Endothelial cell (in vitro differentiated cells): Measurements from ENCODE around the gene DNAJB4. TPM values are rescaled to one million over a fixed set of nuclear protein-coding genes. Genes with fewer than 3 reads are reported as not detected.

ENCODE experiments used
- DNase-seq: peaks from one replicate; pipeline ENCODE4 v3.0.0; 2021; ENCODE audit warnings: low spot score
- H3K27ac Mint-ChIP-seq: one replicate; pipeline ENCODE4 v1.8.0; 2021; ENCODE audit warnings: mixed read lengths, inconsistent platforms; ENCODE audit not compliant: unreplicated experiment
- H3K27me3 Mint-ChIP-seq: one replicate; pipeline ENCODE4 v1.8.0; 2021; ENCODE audit warnings: mild to moderate bottlenecking, moderate library complexity, mixed read lengths, inconsistent platforms; ENCODE audit not compliant: unreplicated experiment
- H3K36me3 Mint-ChIP-seq: one replicate; pipeline ENCODE4 v1.8.0; 2021; ENCODE audit warnings: mild to moderate bottlenecking, low read depth, mixed read lengths, inconsistent platforms; ENCODE audit not compliant: unreplicated experiment
- H3K4me1 Mint-ChIP-seq: one replicate; pipeline ENCODE4 v1.8.0; 2021; ENCODE audit warnings: mild to moderate bottlenecking, mixed read lengths, inconsistent platforms; ENCODE audit not compliant: unreplicated experiment
- H3K4me3 Mint-ChIP-seq: one replicate; pipeline ENCODE4 v1.8.0; 2021; ENCODE audit warnings: mild to moderate bottlenecking, mixed read lengths, inconsistent platforms; ENCODE audit not compliant: unreplicated experiment
- H3K9me3 Mint-ChIP-seq: one replicate; pipeline ENCODE4 v1.8.0; 2021; ENCODE audit warnings: mixed read lengths, inconsistent platforms; ENCODE audit not compliant: unreplicated experiment
- total RNA-seq: library from RNA; stranded (reverse); fragmentation: NEBNext Ultra II Directional; extraction: Animal tissue kit (Norgen Biotek cat#: 25700); gene quantifications from one replicate; pipeline ENCODE4 v1.2.1, GENCODE V29; 2021; ENCODE audit not compliant: unreplicated experiment
- TF ChIP-seq, protein P1 (sequence below): fragments of 200-600 bp; sonication (generic); IDR thresholded peaks from one replicate; pipeline ENCODE4 v1.5.0; 2021; ENCODE audit warnings: antibody characterized with exemption; ENCODE audit not compliant: unreplicated experiment

The DNAJB4 gene
- total RNA-seq, 1 donor from 2014 or later = 22.1 TPM

- DNase-seq = no peak
- H3K4me3 Mint-ChIP-seq = no peak overlapping the region
Measured at GRCh38 chr1:78032996-78033796, 28.5 kb downstream of the DNAJB4 start.

DNA sequence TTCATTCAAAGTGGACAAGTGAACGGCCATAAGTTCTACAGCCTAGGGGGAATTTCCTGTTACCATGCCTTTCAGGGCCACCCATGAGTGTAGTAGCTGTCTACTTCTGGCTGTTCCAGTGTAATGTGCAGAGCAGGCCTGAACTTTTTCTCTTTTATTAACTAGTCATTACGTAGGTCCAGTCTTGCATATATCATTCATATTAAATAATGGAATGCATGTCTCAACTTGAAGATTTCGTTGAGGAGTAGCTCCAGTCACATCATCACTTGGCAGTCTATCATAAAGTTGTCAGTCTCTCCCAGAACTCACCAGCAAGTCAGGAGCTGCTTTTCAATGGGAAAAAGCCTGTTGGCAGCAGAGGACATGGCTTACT lies 29.0 kb downstream of the DNAJB4 start:
- Mint-ChIP-seq H3K27ac (no peak overlapping the region), H3K4me1 (no peaks in the 10 kb centered on the region), H3K9me3 (no peaks in the 10 kb centered on the region), H3K36me3 (no peaks in the 10 kb centered on the region), H3K4me3 (no peak overlapping the region), H3K27me3 (no peaks in the 10 kb centered on the region)
- no peak for DNase-seq
- TF ChIP-seq, protein P1, sequence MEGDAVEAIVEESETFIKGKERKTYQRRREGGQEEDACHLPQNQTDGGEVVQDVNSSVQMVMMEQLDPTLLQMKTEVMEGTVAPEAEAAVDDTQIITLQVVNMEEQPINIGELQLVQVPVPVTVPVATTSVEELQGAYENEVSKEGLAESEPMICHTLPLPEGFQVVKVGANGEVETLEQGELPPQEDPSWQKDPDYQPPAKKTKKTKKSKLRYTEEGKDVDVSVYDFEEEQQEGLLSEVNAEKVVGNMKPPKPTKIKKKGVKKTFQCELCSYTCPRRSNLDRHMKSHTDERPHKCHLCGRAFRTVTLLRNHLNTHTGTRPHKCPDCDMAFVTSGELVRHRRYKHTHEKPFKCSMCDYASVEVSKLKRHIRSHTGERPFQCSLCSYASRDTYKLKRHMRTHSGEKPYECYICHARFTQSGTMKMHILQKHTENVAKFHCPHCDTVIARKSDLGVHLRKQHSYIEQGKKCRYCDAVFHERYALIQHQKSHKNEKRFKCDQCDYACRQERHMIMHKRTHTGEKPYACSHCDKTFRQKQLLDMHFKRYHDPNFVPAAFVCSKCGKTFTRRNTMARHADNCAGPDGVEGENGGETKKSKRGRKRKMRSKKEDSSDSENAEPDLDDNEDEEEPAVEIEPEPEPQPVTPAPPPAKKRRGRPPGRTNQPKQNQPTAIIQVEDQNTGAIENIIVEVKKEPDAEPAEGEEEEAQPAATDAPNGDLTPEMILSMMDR = no peak

More at GRCh38 chr1:78032996-78033796, 28.5 kb downstream of the DNAJB4 start:
- Mint-ChIP-seq H3K27ac (no peak overlapping the region), H3K4me1 (no peaks in the 10 kb centered on the region), H3K27me3 (no peaks in the 10 kb centered on the region), H3K9me3 (no peaks in the 10 kb centered on the region), H3K36me3 (no peaks in the 10 kb centered on the region)
- TF ChIP-seq, protein P1 = no peak

- H3K27ac Mint-ChIP-seq = no peak overlapping the region
- no peaks in the 10 kb centered on the region for H3K36me3 Mint-ChIP-seq
- H3K4me1 Mint-ChIP-seq = no peaks in the 10 kb centered on the region
- TF ChIP-seq, protein P1 = no peak
- no peaks in the 10 kb centered on the region for H3K27me3 Mint-ChIP-seq
- no peak overlapping the region for H3K4me3 Mint-ChIP-seq
- no peaks in the 10 kb centered on the region for H3K9me3 Mint-ChIP-seq
- DNase-seq = no peak
Measured at GRCh38 chr1:78035121-78035520, 30.4 kb downstream of the DNAJB4 start.

DNA sequence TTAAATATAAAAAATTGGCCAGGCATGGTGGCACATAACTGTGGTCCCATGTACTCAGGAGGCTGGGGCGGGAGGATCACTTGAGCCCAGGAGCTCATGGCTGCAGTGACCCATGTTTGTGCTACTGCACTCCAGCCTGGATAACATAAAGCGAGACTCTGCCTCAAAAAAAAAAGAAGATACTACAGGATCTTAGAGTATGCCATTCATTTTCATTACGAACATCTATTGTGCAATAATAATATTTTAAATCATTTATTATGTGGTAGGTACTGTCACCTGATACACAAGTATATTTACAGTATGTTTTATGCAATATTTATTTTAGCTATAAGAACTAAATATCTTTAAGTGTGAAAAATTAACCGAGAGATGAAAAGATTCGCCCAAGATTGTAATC lies 31.7 kb downstream of the DNAJB4 start:
- H3K9me3 Mint-ChIP-seq = no peaks in the 10 kb centered on the region
- no peaks in the 10 kb centered on the region for H3K27me3 Mint-ChIP-seq
- no peak for DNase-seq
- TF ChIP-seq, protein P1 = no peak
- no peaks in the 10 kb centered on the region for H3K36me3 Mint-ChIP-seq
- H3K4me1 Mint-ChIP-seq = no peaks in the 10 kb centered on the region
- no peak overlapping the region for H3K27ac Mint-ChIP-seq
- no peak overlapping the region for H3K4me3 Mint-ChIP-seq

DNA sequence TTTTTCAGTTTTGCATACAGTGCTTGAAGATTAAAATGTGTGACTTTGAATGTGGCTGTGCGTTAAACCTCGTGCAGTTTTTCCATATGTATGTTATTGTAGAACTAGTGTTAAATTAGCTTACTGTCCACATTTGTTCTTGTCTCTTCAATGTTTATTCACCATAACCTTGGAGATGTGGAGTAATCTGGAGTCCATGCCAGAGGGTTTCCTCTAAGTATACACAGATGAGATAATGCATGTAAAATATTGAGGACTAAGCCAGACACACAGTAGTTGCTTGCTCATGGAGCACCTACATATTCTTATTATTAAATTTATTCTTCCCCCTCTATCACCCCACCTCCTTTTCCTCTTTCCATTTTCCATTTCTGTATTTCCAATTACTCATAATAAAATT lies 33.3 kb downstream of the DNAJB4 start:
- no peaks in the 10 kb centered on the region for H3K36me3 Mint-ChIP-seq
- TF ChIP-seq, protein P1 = no peak
- no peak overlapping the region for H3K4me3 Mint-ChIP-seq
- H3K27ac Mint-ChIP-seq = no peak overlapping the region
- no peaks in the 10 kb centered on the region for H3K4me1 Mint-ChIP-seq
- H3K9me3 Mint-ChIP-seq = no peaks in the 10 kb centered on the region
- no peaks in the 10 kb centered on the region for H3K27me3 Mint-ChIP-seq
- DNase-seq = no peak
